ENCODE measurements around the gene NDST3. TPM values are rescaled to one million over a fixed set of nuclear protein-coding genes. Genes with fewer than 3 reads are reported as not detected.

The NDST3 gene
- polyA plus RNA-seq, 1 donor (not counting 4 experiments of a cell fraction or from before 2014, with no cell fraction given), result not detected

GRCh38 chr4:118287711-118288451 is 253.6 kb downstream of the NDST3 start:
- H3K9me1 ChIP-seq (ENCODE audit: control insufficient read depth, extremely low read depth, insufficient read depth, low read length), result no peaks in the 10 kb centered on the region
- H3K9me3 ChIP-seq (ENCODE audit: control insufficient read depth, low read depth, low read length), result no peaks in the 10 kb centered on the region
- dilution Hi-C loops (cut with MboI; ENCODE audit: extremely low pct_ligation_motif_present, low sequenced_read_pairs), result no loop called here
- no peak overlapping the region for H2AFZ ChIP-seq (ENCODE audit: control insufficient read depth, low read length)
- H3K4me3 ChIP-seq (ENCODE audit: control insufficient read depth in 2 of 3, extremely low read depth in 1 of 3, insufficient read depth in 2 of 3, low read depth in 1 of 3, low read length in 3 of 3), result no peak overlapping the region
- peak overlapping the region; percentile 95 for H3K27ac ChIP-seq (ENCODE audit: control insufficient read depth, insufficient read depth, low read length)
- no peaks in the 10 kb centered on the region for H3K27me3 ChIP-seq (ENCODE audit: control insufficient read depth, extremely low read depth, insufficient read depth, low read length)
- FAIRE-seq (peak; percentile 51), DNase-seq (ENCODE audit: low read depth, low spot score) (no peak)
- H3K36me3 ChIP-seq (ENCODE audit: control insufficient read depth in 2 of 2, extremely low read depth in 1 of 2, insufficient read depth in 2 of 2, low read length in 2 of 2), result no peaks in the 10 kb centered on the region
- no peaks in the 10 kb centered on the region for H4K20me1 ChIP-seq (ENCODE audit: control insufficient read depth, extremely low read depth, insufficient read depth, low read length)
- no peaks in the 10 kb centered on the region for H3K79me2 ChIP-seq (ENCODE audit: control insufficient read depth, insufficient read depth, low read length)
- no peak overlapping the region for H3K9ac ChIP-seq (ENCODE audit: control insufficient read depth, extremely low read depth, insufficient read depth, low read length)
- peak overlapping the region; percentile 84 for H3K4me2 ChIP-seq (ENCODE audit: control insufficient read depth, extremely low read depth, insufficient read depth, low read depth, low read length)
- TF ChIP-seq CTCF (optimal IDR thresholded peaks at IDR 0.05 in 1 of 3, IDR thresholded peaks at IDR 0.05 in 1 of 3, conservative IDR thresholded peaks at IDR 0.05 in 1 of 3; ENCODE audit: extremely low read depth in 1 of 3, insufficient read depth in 2 of 3, low read length in 3 of 3) (no peak), EZH2 (IDR thresholded peaks at IDR 0.05; ENCODE audit: low read length) (no peak)
- H3K4me1 ChIP-seq (ENCODE audit: control insufficient read depth, extremely low read depth, insufficient read depth, low read length), result peaks cover 42% of the 10 kb centered on the region

GRCh38 chr4:118289794-118290193 is 255.5 kb downstream of the NDST3 start:
- Histone ChIP-seq H3K27me3 (ENCODE audit: control insufficient read depth, extremely low read depth, insufficient read depth, low read length) (no peaks in the 10 kb centered on the region), H3K4me2 (ENCODE audit: control insufficient read depth, extremely low read depth, insufficient read depth, low read depth, low read length) (no peak overlapping the region), H3K36me3 (ENCODE audit: control insufficient read depth in 2 of 2, extremely low read depth in 1 of 2, insufficient read depth in 2 of 2, low read length in 2 of 2) (no peaks in the 10 kb centered on the region), H3K9ac (ENCODE audit: control insufficient read depth, extremely low read depth, insufficient read depth, low read length) (no peak overlapping the region), H3K79me2 (ENCODE audit: control insufficient read depth, insufficient read depth, low read length) (no peaks in the 10 kb centered on the region), H3K9me3 (ENCODE audit: control insufficient read depth, low read depth, low read length) (no peaks in the 10 kb centered on the region), H3K27ac (ENCODE audit: control insufficient read depth, insufficient read depth, low read length) (no peak overlapping the region), H4K20me1 (ENCODE audit: control insufficient read depth, extremely low read depth, insufficient read depth, low read length) (no peaks in the 10 kb centered on the region), H3K4me1 (ENCODE audit: control insufficient read depth, extremely low read depth, insufficient read depth, low read length) (peaks cover 34% of the 10 kb centered on the region), H3K4me3 (ENCODE audit: control insufficient read depth in 2 of 3, extremely low read depth in 1 of 3, insufficient read depth in 2 of 3, low read depth in 1 of 3, low read length in 3 of 3) (no peak overlapping the region), H2AFZ (ENCODE audit: control insufficient read depth, low read length) (no peak overlapping the region), H3K9me1 (ENCODE audit: control insufficient read depth, extremely low read depth, insufficient read depth, low read length) (no peaks in the 10 kb centered on the region)
- DNase-seq (ENCODE audit: low read depth, low spot score) (no peak), FAIRE-seq (no peak)
- TF ChIP-seq EZH2 (IDR thresholded peaks at IDR 0.05; ENCODE audit: low read length) (no peak), CTCF (optimal IDR thresholded peaks at IDR 0.05 in 1 of 3, IDR thresholded peaks at IDR 0.05 in 1 of 3, conservative IDR thresholded peaks at IDR 0.05 in 1 of 3; ENCODE audit: extremely low read depth in 1 of 3, insufficient read depth in 2 of 3, low read length in 3 of 3) (no peak)
- dilution Hi-C loops (cut with MboI; ENCODE audit: extremely low pct_ligation_motif_present, low sequenced_read_pairs), result no loop called here
